ENCODE measurements around the gene PPM1F.
"Not testable (repeated sequence)": the region's sequence is repeated elsewhere in the genome, so short reads cannot be mapped to it uniquely, and the experiment has no call there.

The PPM1F gene

DNA sequence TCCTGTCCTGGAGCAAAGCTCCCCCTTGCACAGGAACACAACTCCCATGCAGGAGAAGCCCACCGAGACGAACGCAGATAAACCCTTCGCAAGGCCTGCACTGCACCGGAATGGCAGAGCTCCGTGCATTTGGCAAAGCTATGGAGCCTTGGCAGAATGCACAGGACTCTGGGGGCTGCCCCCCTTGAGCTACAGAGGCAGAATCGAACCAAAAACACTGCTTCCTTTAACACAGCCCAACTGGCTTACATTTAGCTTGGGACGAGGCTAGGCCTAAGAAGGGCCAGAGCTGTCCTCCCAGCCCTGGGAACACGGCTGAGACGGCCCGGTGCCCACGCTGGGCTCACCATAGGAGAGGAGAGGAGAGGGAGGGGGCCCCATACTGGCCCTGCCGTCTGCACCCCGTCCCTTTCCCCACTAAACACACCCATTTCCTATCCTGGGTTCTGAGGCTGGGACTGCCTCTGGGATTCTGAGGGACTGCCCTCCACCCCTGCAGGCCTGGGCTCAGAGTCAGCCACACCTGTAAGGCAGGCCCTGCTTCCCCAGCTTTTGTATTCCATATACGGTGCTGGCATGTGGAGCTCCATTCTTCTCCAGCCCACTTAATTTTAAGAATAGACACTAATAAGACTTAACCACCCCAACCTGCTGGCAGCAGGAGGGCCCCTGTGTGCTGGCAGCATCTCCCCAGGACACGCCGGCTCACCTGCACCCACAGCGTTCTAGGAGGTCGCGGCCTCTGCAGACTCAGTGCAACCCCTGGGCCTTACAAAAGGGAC is 32.9 kb downstream of the PPM1F start:
- no peak for TF ChIP-seq ZNF274 (IDR thresholded peaks at IDR 0.05; ENCODE audit: low read depth, low read length)
- no peak overlapping the region for H3K4me3 ChIP-seq (ENCODE audit: low read length)

DNA sequence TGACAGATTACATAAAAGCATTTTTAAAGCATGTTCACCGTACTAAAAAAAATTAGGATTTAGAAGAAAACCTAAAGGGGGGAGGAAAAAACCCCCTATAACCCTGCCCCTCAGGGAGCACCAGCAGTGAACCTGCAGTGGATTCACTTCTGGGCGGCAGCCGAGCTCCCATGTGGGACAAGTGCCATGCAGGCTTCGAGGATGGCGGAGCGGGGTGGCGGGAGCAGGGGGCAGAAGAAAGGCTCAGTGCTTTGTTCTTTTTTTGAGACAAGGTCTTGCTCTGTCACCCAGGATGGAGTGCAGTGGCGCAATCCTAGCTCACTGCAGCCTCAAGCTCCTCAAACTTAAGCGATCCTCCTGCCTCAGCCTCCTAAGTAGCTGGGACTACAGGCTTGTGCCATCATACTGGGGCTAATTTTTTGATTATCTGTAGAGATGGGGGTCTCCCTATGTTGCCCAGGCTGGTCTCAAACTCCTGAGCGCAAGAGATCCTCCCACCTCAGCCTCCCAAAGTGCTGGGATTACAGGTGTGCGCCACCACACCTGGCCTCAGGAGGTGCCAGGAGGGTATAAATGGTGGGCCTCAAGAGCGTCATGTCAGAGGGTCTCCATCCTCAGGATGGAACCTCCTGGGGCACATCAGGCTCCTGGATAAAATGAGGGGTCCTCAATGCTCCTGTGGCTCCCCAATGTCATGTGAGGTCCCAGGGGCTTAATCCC is 34.0 kb downstream of the PPM1F start:
- TF ChIP-seq ZNF274 (IDR thresholded peaks at IDR 0.05; ENCODE audit: low read depth, low read length): no peak
- H3K4me3 ChIP-seq (ENCODE audit: low read length): no peak overlapping the region

DNA sequence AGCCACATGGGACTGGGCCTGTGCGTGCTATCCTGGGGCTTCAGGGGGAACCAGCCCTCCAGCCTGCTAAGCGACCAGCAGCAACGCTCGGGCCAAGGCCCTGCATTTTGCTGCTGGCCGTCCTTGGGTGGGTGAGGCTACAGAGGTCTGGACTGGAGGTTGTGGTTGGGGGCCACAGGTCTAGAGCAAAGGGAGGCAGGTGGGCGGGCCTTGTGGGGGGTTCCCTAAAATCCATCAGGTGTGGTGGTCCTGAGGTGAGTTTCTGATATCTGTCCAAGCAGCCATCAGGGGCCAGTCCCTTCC is 34.7 kb downstream of the PPM1F start:
- TF ChIP-seq ZNF274 (IDR thresholded peaks at IDR 0.05; ENCODE audit: low read depth, low read length): no peak
- no peak overlapping the region for H3K4me3 ChIP-seq (ENCODE audit: low read length)

DNA sequence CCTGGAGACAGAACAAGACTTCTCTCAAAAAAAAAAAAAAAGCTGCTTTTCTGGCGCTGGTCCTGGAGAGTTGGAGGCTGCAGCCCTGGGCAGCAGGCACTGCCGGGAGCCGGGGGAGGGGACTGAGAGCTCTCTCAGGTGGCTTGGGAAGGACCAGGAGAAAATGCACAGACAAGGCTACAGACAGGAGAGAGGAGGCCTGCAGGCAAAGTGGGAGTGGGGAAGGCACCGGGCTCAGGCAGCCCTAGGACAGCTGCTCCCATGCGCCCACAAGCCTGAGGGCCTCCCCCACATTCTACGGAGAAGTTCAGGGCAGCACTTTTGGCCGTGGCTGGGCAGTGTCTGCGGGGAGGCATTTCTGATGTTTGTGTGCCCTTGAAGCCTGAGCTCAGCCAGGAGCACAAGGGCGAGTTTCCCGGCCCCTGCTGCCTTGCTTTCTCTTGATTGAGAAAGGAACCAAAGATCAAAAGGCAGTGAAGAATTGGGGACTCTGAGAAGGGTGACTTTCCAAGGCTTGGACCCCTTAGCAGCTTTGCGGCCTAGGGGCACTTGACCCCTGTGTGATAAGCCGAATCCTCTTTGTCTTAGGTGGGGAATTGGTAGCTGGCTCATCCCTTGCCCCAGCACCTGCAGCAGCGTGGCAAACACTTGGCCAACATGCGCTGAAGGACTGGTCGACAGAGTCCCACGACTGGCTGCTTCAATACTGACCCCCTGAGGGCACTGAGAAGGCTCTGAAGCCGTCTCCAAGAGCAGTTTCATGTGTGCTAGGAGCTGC is 35.3 kb downstream of the PPM1F start:
- no peak overlapping the region for H3K4me3 ChIP-seq (ENCODE audit: low read length)
- TF ChIP-seq ZNF274 (IDR thresholded peaks at IDR 0.05; ENCODE audit: low read depth, low read length): no peak

DNA sequence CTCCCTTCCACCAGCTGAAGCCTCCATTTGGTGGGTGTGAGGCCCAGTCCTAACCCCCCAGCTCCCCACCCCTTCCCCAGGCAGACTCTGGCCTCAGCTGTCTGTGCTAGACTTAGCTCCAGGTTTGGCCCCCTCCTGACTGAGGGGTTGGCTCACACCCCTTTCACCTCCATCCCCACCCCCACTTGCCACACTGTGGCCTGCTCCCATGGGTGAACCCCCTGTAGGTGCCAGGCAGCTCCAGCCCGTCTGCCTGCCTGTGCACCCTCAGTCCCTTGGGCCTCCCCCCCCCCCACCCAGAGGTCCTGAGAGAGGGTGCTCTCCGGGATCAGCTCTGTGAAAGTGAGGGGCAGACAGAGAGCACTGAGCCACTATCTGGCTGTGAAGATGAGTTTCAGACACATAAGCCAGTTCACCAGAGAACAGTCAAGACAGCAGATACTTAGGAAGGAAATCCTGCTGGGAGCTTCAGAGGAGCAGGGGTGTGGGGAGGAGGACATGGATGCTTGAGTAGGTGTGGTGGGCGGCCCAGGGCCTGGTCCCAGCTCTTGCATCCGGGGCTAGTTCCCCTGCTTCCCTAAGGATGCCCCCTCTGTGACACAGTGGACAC is 36.2 kb downstream of the PPM1F start:
- no peak overlapping the region for H3K4me3 ChIP-seq (ENCODE audit: low read length)

GRCh38 chr22:21915624-21916308 is 36.9 kb downstream of the PPM1F start:
- no peak for TF ChIP-seq ZNF274 (IDR thresholded peaks at IDR 0.05; ENCODE audit: low read depth, low read length)
- no peak overlapping the region for H3K4me3 ChIP-seq (ENCODE audit: low read length)

More for the DNA sequence above, 36.2 kb downstream of the PPM1F start:
- TF ChIP-seq ZNF274 (IDR thresholded peaks at IDR 0.05; ENCODE audit: low read depth, low read length): no peak

DNA sequence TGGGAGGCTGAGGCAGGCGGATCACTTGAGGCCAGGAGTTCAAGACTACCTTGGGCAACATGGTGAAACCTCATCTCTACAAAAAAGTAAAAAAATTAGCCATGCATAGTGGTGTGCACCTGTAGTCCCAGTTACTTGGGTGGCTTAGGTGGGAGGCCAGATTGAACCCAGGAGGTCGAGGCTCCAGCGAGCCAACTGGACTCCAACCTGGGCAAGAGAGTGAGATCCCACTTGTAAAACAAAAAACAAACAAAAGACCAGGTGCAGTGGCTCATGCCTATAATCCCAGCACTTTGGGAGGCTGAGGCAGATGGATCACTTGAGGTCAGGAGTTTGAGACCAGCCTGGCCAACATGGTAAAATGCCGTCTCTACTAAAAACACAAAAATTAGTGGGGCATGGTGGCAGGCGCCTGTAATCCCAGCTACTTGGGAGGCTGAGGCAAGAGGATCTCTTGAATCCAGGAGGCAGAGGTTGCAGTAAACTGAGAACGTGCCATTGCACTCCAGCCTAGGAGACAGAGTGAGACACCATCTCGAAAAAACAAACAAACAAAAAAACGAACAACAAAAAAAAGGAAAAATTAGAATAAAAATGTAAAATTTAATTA is 38.5 kb downstream of the PPM1F start:
- H3K4me3 ChIP-seq (ENCODE audit: low read length): not testable (repeated sequence)

GRCh38 chr22:21910367-21910766 is 42.3 kb downstream of the PPM1F start:
- H3K4me3 ChIP-seq (ENCODE audit: low read length): not testable (repeated sequence)

- no peak for TF ChIP-seq ZNF274 (IDR thresholded peaks at IDR 0.05; ENCODE audit: low read depth, low read length)
- no peak overlapping the region for H3K4me3 ChIP-seq (ENCODE audit: low read length)
Measured at GRCh38 chr22:21909871-21910270, 42.8 kb downstream of the PPM1F start.

GRCh38 chr22:21907638-21908522 is 44.8 kb downstream of the PPM1F start:
- no peak for TF ChIP-seq ZNF274 (IDR thresholded peaks at IDR 0.05; ENCODE audit: low read depth, low read length)
- no peak overlapping the region for H3K4me3 ChIP-seq (ENCODE audit: low read length)

GRCh38 chr22:21905234-21905633 is 47.4 kb downstream of the PPM1F start:
- H3K4me3 ChIP-seq (ENCODE audit: low read length): not testable (repeated sequence)

DNA sequence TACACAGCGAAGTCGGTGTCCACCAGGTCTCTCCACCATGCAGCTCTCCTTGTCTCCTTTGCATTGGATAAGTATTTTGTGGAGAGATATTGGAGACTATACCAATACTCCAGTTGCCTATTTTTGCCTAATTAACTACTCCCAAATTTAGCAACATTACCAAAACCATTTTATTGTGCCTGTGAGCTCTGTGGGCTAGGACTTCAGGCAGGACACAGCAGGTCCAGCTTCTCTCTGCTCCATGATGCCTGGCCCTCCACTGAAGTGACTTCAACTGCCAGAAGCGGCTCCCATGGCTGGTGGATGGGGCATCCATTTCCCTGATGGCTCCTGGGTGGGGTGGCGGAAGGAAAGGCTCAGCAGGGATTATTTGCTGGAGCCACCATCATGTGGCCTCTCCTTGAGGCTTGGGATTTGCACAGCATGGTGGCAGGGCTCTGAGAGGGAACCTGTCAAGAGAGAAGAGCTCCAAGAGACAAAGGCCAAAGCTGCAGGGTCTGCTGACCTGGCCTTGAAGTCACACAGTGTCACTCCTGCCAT is 48.3 kb downstream of the PPM1F start:
- TF ChIP-seq ZNF274 (IDR thresholded peaks at IDR 0.05; ENCODE audit: low read depth, low read length): no peak
- H3K4me3 ChIP-seq (ENCODE audit: low read length): no peak overlapping the region

- no peak overlapping the region for H3K4me3 ChIP-seq (ENCODE audit: low read length)
- TF ChIP-seq ZNF274 (IDR thresholded peaks at IDR 0.05; ENCODE audit: low read depth, low read length): no peak
Measured at GRCh38 chr22:21903283-21903682, 49.4 kb downstream of the PPM1F start.

All from GM08714 (cell line).